ENCODE results near the gene DGKD.

Gene DGKD

GRCh38 chr2:233461481-233461891, 107.2 kb downstream of the DGKD start:
- no peak for DNase-seq (ENCODE audit: low read depth in 2 of 2)

DNA sequence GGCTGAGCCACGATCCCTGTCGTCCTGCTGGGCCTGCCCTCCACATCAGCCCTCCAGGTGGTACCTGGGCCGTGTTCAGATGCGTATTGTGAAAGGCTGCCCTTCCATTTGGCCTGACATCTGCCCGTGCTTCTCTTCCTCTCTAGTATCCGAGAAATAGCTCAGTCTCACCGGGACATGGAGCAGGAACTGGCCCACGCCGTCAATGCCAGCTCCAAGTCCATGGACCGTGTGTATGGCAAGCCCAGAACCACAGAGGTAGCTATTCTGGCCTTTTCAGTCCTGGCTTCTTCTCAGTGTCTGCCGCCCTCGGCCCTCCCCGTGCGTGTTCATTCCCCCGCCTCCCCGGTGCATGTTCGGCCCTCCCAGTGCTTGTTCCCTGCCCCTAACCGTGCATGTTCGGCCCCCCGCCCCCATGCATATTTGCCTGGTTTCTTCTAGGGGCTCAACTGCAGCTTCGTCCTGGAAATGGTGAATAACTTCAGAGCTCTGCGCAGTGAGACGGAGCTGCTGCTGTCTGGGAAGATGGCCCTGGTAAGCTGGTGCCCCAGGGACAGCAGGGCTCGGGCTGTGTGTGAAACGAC, 108.0 kb downstream of the DGKD start:
- no peak for DNase-seq (ENCODE audit: low read depth in 2 of 2)

DNA sequence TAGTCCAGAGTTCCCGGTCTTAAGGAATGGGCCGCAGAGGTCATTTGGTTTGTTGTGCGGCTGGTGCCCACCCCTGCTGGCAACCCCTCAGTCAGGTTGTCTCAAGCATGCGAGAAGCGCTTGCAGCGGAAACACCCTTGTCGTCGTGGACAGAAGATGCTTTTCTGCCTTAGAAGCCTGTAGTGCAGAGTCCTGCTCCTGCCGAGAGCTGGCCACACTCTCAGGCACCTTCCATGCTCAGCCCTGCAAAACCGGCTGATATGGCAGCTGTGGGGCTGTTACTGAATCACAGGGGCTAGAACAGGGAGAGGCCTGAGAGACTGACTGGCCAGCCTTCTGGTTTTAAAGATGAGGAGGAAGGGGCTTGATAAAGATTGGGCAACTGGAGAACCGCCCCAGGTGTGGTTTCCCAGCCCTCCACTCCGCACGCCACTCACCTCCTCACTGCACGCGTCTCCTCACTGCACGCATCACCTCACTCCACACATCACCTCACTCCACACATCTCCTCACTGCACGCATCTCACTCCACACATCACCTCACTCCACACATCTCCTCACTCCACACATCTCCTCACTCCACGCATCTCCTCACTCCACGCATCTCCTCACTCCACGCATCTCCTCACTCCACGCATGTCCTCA, 108.7 kb downstream of the DGKD start:
- DNase-seq (ENCODE audit: low read depth in 2 of 2) = no peak

- no peak for DNase-seq (ENCODE audit: low read depth in 2 of 2)
Measured at GRCh38 chr2:233463586-233463985, 109.3 kb downstream of the DGKD start.

DNA sequence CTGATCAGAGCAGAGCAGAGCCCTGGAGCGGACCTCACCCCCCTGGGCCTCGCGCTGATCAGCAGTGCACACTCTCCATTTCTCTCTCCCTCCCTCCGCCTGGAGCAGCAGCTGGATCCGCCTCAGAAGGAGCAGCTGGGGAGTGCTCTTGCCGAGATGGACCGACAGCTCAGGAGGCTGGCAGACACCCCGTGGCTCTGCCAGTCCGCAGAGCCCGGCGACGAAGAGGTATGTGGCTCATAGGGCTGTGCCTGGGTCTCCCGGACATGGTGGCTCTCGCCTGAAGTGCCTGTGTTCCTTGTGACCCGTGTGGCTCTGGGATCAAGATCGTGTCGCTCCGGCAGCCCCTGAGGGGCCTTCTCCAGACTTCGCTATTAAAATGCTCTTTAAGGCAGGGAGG, 109.8 kb downstream of the DGKD start:
- DNase-seq (ENCODE audit: low read depth in 2 of 2) = no peak

- DNase-seq (ENCODE audit: low read depth in 2 of 2) = no peak
Measured at GRCh38 chr2:233464531-233465240, 110.4 kb downstream of the DGKD start.

GRCh38 chr2:233466991-233467603, 112.8 kb downstream of the DGKD start:
- DNase-seq (ENCODE audit: low read depth in 2 of 2) = no peak

DNA sequence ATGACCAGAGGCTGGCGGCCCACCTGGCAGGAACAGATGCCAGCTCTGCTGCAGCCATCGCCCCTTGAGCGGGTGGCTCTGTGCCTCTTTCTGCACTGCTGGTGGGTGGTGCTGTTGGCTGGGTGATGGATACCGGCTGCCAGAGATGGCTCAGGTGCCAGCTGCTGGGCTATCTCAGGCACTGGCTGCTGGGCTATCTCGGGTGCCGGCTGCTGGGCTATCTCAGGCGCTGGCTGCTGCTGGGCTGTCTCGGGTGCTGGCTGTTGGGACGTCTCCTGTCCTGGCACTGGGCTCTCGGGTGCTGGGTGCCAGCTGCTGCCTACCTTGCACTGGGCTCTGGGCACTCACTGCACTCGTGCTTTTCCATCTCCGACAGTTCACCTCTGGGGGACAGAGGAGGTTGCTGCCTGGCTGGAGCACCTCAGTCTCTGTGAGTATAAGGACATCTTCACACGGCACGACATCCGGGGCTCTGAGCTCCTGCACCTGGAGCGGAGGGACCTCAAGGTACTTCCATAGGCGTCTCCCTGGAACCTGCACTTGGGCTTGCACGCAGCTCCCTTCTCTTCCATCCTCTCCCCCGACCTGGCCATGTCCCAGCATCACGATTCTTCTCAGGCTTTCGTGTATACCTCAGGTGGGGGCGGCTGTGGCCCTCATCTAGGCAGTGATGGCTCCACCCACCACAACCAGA, 113.9 kb downstream of the DGKD start:
- no peak for DNase-seq (ENCODE audit: low read depth in 2 of 2)

GRCh38 chr2:233468741-233469110, 114.4 kb downstream of the DGKD start:
- no peak for DNase-seq (ENCODE audit: low read depth in 2 of 2)

GRCh38 chr2:233469261-233470010, 115.1 kb downstream of the DGKD start:
- no peak for DNase-seq (ENCODE audit: low read depth in 2 of 2)

GRCh38 chr2:233470011-233470687, 115.9 kb downstream of the DGKD start:
- DNase-seq (ENCODE audit: low read depth in 2 of 2) = no peak

DNA sequence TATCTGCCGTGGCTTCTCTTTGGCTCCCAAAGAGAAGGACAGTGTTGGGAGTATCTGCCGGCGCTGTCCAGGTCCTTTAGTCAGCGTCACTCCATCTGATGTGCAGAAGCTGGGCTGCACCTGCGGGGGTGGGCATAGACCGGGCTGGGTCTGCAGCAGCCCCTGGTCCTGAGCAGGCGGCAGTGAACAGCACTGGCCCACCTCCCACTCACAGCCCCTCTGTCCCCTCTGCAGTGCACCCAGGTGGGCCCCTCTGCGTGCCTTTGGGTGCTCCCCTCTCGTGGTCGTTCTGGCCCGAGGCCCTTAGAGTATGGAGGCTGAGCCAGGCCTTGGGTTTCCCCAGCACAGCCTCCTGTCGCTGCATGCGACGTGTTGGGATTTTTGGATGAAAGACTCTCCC, 116.5 kb downstream of the DGKD start:
- DNase-seq (ENCODE audit: low read depth in 2 of 2) = no peak

DNA sequence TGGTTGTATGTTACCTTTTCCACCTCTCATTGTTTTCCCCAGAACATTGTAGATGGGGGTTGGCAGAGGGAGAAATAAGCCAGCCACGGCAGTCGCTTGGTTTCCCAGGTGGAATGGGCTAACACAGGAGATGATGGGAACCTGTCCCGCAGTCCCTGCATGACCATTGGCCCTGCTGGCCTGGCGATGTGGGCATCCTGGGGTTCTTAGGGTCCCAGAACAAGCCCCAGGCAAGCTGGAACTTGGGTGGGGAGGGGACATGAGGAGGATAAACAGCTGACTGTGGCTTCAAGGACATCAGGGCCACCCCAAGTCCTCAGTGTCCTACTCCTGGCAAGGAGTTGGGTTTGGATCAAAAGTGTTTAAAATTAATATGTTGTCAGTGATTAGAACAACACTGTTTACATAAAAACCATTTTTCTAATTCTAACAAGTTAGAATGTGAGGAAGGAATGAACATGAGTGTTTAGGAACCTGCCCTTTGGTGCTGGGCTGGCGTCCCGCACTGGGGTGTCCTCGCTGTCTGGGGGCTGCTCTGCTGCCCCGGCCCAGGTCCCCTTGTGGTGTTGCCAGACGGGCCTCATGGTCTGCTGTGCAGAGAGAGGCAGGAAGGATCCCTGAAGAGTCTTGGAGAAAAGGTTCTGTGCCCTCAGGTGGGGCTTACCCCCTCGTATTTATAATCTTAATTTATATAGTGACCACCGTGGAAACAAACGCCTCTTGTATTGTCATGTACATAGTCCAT, 117.2 kb downstream of the DGKD start:
- no peak for DNase-seq (ENCODE audit: low read depth in 2 of 2)

DNA sequence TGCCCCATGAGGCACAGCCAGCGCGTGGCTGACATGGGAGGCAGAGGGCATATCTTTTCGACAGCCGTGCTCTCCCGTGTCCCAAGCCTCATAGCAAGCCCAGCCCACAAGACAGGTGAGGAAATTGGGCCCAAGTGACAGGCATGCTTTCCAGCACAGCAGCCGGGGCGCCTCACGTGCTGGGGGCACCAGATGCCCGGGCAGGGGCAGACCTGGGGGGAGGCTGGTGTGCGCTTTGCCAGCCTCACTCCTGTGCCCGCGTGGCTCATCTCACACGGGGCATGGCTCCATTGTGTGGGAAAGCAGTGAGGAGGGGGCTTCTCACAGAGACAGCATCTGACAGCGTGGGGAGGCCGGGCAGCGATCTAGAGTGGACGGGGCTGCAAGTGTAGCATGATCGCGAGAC, 119.1 kb downstream of the DGKD start:
- no peak for DNase-seq (ENCODE audit: low read depth in 2 of 2)

- no peak for DNase-seq (ENCODE audit: low read depth in 2 of 2)
Measured at GRCh38 chr2:233473878-233474277, 119.6 kb downstream of the DGKD start.

- DNase-seq (ENCODE audit: low read depth in 2 of 2) = no peak
Measured at GRCh38 chr2:233474308-233475160, 120.2 kb downstream of the DGKD start.

GRCh38 chr2:233476063-233476410, 121.7 kb downstream of the DGKD start:
- DNase-seq (ENCODE audit: low read depth in 2 of 2) = no peak

DNA sequence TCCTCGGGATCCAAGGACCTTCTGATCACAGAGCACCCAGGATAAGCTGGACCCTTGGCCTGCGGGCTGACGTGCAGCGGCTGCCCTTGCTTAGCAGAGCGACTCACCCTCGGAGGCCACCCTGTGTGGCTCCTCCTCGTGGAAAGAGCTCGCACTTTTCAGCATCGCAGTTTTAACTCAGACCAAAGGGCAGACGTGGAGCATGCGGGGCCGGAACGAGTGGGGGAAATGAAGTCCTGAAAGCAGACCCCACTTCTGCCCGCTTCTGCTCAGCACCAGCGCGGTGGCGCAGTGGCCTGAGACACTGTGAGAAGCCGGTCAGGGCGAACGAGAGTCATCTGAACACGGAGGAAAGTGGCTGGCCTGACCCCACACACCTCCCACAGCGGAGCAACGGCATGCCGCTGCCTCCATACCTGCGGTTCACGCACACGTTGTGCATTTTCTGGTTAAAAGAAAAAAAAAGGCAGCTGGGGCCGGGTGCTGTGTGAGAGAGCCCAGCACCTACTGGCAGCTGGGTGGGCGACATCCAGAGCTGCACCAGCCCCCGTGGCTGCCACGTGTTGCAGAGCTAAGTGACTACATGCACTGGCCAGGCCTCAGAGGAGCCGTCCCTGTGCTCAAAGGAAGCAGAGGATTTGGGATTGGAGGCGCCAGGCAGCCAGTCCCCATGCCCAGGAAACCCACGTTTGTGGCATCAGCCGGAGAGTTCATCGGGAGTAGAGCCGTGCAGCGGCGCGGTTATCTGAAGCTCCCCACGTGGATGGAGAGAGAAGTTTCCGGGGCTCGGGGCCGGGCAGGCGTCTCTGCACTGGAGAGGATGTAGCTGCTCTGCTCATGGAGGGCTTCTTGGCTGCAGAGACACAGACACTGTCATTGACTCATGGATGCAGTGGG, 122.6 kb downstream of the DGKD start:
- DNase-seq (ENCODE audit: low read depth in 2 of 2) = no peak

Data from stimulated activated CD8-positive, alpha-beta memory T cell treated with anti-CD3 and anti-CD28 coated beads, Interleukin-15, amount 100 ng/mL, for 4 hours (primary cell).